Measurements from ENCODE around the gene SECISBP2. TPM values are rescaled to one million over a fixed set of nuclear protein-coding genes. Genes with fewer than 3 reads are reported as not detected.

SECISBP2 gene
- total RNA-seq, 1 donor from 2014 or later = 15.1 TPM

DNA sequence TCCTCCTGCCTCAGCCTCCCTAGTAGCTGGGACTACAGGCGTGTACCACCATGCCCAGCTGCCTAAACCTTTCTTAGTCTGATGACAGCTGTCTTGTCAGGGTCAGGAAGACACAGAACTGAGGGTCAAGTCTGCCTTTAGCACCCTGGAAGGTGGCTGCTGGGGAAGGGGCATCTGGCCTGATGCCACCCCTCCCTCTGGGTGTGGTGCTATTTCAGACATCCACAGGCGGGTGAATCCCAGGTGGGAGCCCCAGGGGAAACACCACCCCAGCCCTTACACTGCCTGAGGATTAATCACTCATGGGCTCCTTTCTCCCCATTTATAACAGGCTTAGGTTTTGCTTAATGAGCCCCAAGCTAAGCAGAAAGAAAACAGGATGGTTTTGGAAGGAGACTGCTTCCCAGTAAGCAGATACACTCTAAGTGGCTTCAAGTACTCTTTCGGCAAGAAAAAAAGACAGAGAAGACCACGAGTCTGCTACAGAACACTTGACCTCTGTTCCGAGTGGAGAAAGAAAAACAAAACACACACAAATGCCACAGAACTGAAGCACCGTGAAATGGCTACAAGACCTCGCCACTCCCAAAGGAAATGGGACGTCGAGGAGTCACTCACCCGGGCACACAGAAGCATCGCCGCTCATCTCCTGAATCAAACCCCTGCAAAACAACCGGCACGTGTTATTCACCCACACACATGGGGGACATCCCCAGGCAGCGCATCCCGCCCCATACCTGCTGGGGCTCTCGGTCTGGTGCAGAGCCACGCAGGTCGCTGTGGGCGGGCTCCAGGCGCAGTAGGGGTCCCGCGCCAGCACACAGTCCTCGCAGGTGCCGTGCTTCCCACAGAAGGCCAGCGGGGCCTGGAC is 62.4 kb downstream of the SECISBP2 start:
- Mint-ChIP-seq H3K9me3 (ENCODE audit: low read depth) (no peaks in the 10 kb centered on the region), H3K4me1 (ENCODE audit: low read depth) (peaks cover 4% of the 10 kb centered on the region), H3K36me3 (ENCODE audit: low read depth) (peaks cover 6% of the 10 kb centered on the region), H3K4me3 (ENCODE audit: unreplicated experiment) (no peak overlapping the region), H3K27me3 (ENCODE audit: low read depth) (no peaks in the 10 kb centered on the region), H3K27ac (ENCODE audit: unreplicated experiment) (no peak overlapping the region)
- DNase-seq (ENCODE audit: low spot score) = no peak
- TF ChIP-seq CTCF (IDR thresholded peaks at IDR 0.05) = no peak

GRCh38 chr9:89381308-89381609 is 63.0 kb downstream of the SECISBP2 start:
- peaks cover 6% of the 10 kb centered on the region for H3K36me3 Mint-ChIP-seq (ENCODE audit: low read depth)
- DNase-seq (ENCODE audit: low spot score) = no peak
- H3K4me1 Mint-ChIP-seq (ENCODE audit: low read depth) = peaks cover 4% of the 10 kb centered on the region
- H3K9me3 Mint-ChIP-seq (ENCODE audit: low read depth) = no peaks in the 10 kb centered on the region
- H3K27ac Mint-ChIP-seq (ENCODE audit: unreplicated experiment) = no peak overlapping the region
- H3K27me3 Mint-ChIP-seq (ENCODE audit: low read depth) = no peaks in the 10 kb centered on the region
- no peak for TF ChIP-seq CTCF (IDR thresholded peaks at IDR 0.05)
- H3K4me3 Mint-ChIP-seq (ENCODE audit: unreplicated experiment) = no peak overlapping the region

DNA sequence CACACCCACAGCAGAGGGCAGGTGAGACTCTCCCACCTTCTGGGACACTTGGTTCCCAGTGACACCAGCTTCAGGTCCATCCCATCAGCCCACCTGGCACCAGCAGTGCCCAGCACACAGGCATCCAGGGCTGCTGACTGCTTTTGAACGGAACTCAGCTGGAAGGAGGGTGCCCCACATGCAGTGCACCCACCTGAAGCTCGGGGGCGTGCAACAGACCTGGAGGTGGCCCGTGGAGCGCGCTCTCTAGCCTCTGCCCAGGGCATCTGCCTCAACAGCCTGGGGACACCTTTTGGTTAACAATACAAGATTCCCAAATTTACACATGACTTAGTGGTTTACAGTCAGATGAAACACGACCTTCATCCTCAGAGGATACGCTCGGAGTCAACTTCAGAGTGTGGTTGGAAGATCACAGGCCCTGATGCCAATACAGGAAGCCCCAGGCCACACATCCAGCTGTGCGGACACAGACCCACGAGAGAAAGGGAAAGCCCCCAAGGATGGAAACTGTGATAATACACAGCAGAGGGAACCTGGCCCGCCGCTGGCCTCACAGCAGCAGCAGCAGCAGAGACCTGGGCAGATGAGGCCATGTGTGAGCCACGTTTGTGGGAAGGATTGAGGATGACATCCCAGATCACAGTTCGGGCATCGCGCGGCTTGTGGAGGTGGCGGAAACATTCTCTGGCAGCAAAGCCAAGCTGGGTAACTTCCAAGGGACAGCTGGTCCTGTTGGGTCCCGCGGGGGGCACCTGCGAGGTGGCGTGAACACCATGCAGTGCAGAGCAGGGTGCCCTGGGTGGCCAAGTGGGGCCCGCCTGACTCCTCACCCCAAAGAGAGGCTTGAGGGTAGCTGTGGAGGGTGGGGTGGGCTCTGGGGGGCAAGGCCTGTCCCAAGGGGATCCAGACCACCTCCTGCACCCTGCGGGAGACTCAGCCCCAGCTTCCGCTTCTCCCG is 64.0 kb downstream of the SECISBP2 start:
- Mint-ChIP-seq H3K27me3 (ENCODE audit: low read depth) (no peaks in the 10 kb centered on the region), H3K9me3 (ENCODE audit: low read depth) (no peaks in the 10 kb centered on the region), H3K4me3 (ENCODE audit: unreplicated experiment) (no peak overlapping the region), H3K36me3 (ENCODE audit: low read depth) (peaks cover 8% of the 10 kb centered on the region), H3K27ac (ENCODE audit: unreplicated experiment) (no peak overlapping the region), H3K4me1 (ENCODE audit: low read depth) (peaks cover 4% of the 10 kb centered on the region)
- no peak for DNase-seq (ENCODE audit: low spot score)
- no peak for TF ChIP-seq CTCF (IDR thresholded peaks at IDR 0.05)

DNA sequence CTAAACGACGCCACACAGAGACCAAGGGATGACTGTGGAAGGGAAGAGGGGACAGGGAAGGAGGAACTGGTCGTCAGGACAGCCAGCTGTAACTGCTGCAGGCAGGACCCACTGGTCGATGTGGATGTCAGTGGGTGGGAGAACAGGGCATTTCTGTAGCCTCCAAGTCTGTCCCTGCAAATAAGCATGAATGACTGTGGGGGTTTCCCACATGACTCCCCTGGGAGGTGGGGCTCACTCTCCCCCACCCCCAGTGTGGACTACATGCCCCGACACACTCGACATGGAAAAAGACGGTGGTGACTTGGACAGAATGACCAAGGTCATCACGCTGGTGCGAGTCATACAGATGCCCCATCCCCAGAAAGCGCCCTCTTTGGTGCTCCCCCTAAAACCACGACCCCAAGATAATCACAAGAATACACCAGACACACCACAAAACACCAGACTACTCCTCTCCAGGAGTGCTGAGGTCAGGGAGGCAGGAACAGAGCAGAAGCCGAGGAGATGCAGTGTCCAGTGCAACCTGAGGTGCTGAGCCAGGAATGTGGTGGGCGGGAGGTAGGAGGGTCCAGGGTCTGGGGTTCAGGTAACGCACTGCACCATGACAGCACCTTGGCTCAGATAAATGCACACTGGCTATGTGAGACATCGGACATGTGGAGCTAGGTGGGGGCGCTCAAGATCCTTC is 64.9 kb downstream of the SECISBP2 start:
- Mint-ChIP-seq H3K36me3 (ENCODE audit: low read depth) (peaks cover 8% of the 10 kb centered on the region), H3K27ac (ENCODE audit: unreplicated experiment) (no peak overlapping the region), H3K4me3 (ENCODE audit: unreplicated experiment) (no peak overlapping the region), H3K9me3 (ENCODE audit: low read depth) (no peaks in the 10 kb centered on the region), H3K4me1 (ENCODE audit: low read depth) (peaks cover 4% of the 10 kb centered on the region), H3K27me3 (ENCODE audit: low read depth) (no peaks in the 10 kb centered on the region)
- DNase-seq (ENCODE audit: low spot score) = no peak
- no peak for TF ChIP-seq CTCF (IDR thresholded peaks at IDR 0.05)

Data from chondrocyte (in vitro differentiated cells).